CD14-positive monocyte (primary cell): ENCODE measurements around the gene CD81. TPM values are rescaled to one million over a fixed set of nuclear protein-coding genes. Genes with fewer than 3 reads are reported as not detected.

ENCODE experiments used
- DNase-seq, 3 donors: peaks; one replicate each; pipeline ENCODE4 v3.0.0-alpha.2; 2011 to 2022
- H2AFZ ChIP-seq: 2 replicates; pipeline ENCODE4 v1.6.0; 2012; ENCODE audit warnings: mild to moderate bottlenecking, low read depth, low read length, inconsistent platforms; ENCODE audit not compliant: insufficient read depth, poor library complexity, severe bottlenecking
- H3K27ac ChIP-seq, 2 donors: 1 replicate in 1 of 2; 2 replicates in 1 of 2; pipeline ENCODE4 v1.5.1; 2012 to 2013; ENCODE audit warnings: low read length in 2 of 2, control low read depth in 1 of 2, inconsistent platforms in 1 of 2, low read depth in 1 of 2, mild to moderate bottlenecking in 1 of 2
- H3K27me3 ChIP-seq, 2 donors: one replicate each; pipeline versions ENCODE4 v1.6.0 to v1.6.1; 2011 to 2013; ENCODE audit warnings: low read length in 2 of 2; ENCODE audit not compliant: control insufficient read depth in 2 of 2, insufficient read depth in 2 of 2
- H3K36me3 ChIP-seq, 2 donors: replicated peaks in 1 of 2; 1 replicate in 1 of 2; 2 replicates in 1 of 2; pipeline versions ENCODE4 v1.5.1 to v1.6.1; 2012 to 2013; ENCODE audit warnings: low read length in 2 of 2, control low read depth in 1 of 2, inconsistent platforms in 1 of 2, mild to moderate bottlenecking in 1 of 2; ENCODE audit not compliant: insufficient read depth in 2 of 2, control insufficient read depth in 1 of 2
- H3K4me1 ChIP-seq, 2 donors: 1 replicate in 1 of 2; 2 replicates in 1 of 2; pipeline versions ENCODE4 v1.5.1 to v1.6.1; 2012 to 2013; ENCODE audit warnings: low read length in 2 of 2, control low read depth in 1 of 2, inconsistent platforms in 1 of 2, mild to moderate bottlenecking in 1 of 2, moderate library complexity in 1 of 2; ENCODE audit not compliant: insufficient read depth in 2 of 2, control insufficient read depth in 1 of 2
- H3K4me2 ChIP-seq: replicated peaks from 2 replicates; pipeline ENCODE3; 2012; ENCODE audit warnings: low read length, moderate library complexity, mild to moderate bottlenecking; ENCODE audit not compliant: poor library complexity, severe bottlenecking; ENCODE audit errors: extremely low read depth
- H3K4me3 ChIP-seq, 3 experiments: fragments of 200-600 bp in 1 of 3; sonication (generic) in 1 of 3; replicated peaks in 1 of 3; 1 replicate in 2 of 3; 2 replicates in 1 of 3; pipeline ENCODE4 v1.5.1; 2011 to 2013; ENCODE audit warnings: low read length in 3 of 3, mild to moderate bottlenecking in 3 of 3, control low read depth in 2 of 3, low read depth in 2 of 3, inconsistent platforms in 1 of 3, moderate library complexity in 1 of 3
- H3K79me2 ChIP-seq: 2 replicates; pipeline ENCODE4 v1.6.0; 2012; ENCODE audit warnings: mild to moderate bottlenecking, control low read depth, inconsistent platforms, low read length, moderate library complexity; ENCODE audit not compliant: insufficient read depth
- H3K9ac ChIP-seq: 2 replicates; pipeline ENCODE4 v1.6.0; 2017; ENCODE audit warnings: low read length, mild to moderate bottlenecking; ENCODE audit not compliant: insufficient read depth, poor library complexity, severe bottlenecking
- H3K9me3 ChIP-seq, 2 donors: replicated peaks in 1 of 2; 1 replicate in 1 of 2; 2 replicates in 1 of 2; pipeline versions ENCODE4 v1.5.1 to v1.6.1; 2012 to 2013; ENCODE audit warnings: low read length in 2 of 2, control low read depth in 1 of 2; ENCODE audit not compliant: control insufficient read depth in 1 of 2, insufficient read depth in 1 of 2
- H4K20me1 ChIP-seq: 2 replicates; pipeline ENCODE4 v1.6.0; 2012; ENCODE audit warnings: mild to moderate bottlenecking, low read length, control low read depth, moderate library complexity; ENCODE audit not compliant: insufficient read depth
- H3K27ac Mint-ChIP-seq, 7 donors: one replicate each; pipeline ENCODE4 v1.8.0; 2020; ENCODE audit warnings: mild to moderate bottlenecking in 7 of 7, mixed read lengths in 7 of 7, moderate library complexity in 6 of 7, inconsistent platforms in 2 of 7
- H3K27me3 Mint-ChIP-seq, 3 donors: one replicate each; pipeline ENCODE4 v1.8.0; 2021 to 2022; ENCODE audit warnings: low read depth in 3 of 3, mild to moderate bottlenecking in 3 of 3, mixed read lengths in 3 of 3, moderate library complexity in 3 of 3, inconsistent platforms in 1 of 3
- H3K36me3 Mint-ChIP-seq, 2 donors: one replicate each; pipeline ENCODE4 v1.8.0; 2020; ENCODE audit warnings: mixed read lengths in 2 of 2, inconsistent platforms in 1 of 2, mild to moderate bottlenecking in 1 of 2
- H3K4me1 Mint-ChIP-seq: one replicate; pipeline ENCODE4 v1.8.0; 2020; ENCODE audit warnings: mild to moderate bottlenecking, mixed read lengths
- H3K4me3 Mint-ChIP-seq, 2 donors: one replicate each; pipeline ENCODE4 v1.8.0; 2020; ENCODE audit warnings: mild to moderate bottlenecking in 2 of 2, mixed read lengths in 2 of 2, moderate library complexity in 1 of 2
- H3K9me3 Mint-ChIP-seq, 7 donors: one replicate each; pipeline ENCODE4 v1.8.0; 2020 to 2022; ENCODE audit warnings: mixed read lengths in 7 of 7, mild to moderate bottlenecking in 6 of 7, moderate library complexity in 6 of 7, inconsistent platforms in 2 of 7
- CTCF ChIP-seq: fragments of 200-600 bp; IDR thresholded peaks from one replicate; pipeline ENCODE4 v1.8.0; 2022; ENCODE audit warnings: antibody characterized with exemption, mild to moderate bottlenecking
- WGBS: methylation state at CpG from one replicate; pipeline ENCODE4 v1.1.5; 2013; ENCODE audit warnings: missing lambda C conversion rate; ENCODE audit not compliant: insufficient coverage; 5-methylcytosine and 5-hydroxymethylcytosine counted together
- intact Hi-C, 2 donors: fragments of 100-400 bp; cut with micrococcal nuclease; formaldehyde crosslinking; loops; one replicate each; pipeline versions ENCODE4 v1.15.0 to v1.15.1; 2023
- polyA plus RNA-seq, 3 donors: library from polyadenylated mRNA; depleted of rRNA in 1 of 3; unstranded in 2 of 3; stranded (reverse) in 1 of 3; fragments of 300-500 nt in 2 of 3; fragments of >200 nt in 1 of 3; fragmentation: Illumina TruSeq in 2 of 3; gene quantifications; 1 replicate in 2 of 3; 2 replicates in 1 of 3; pipeline ENCODE4 v1.2.3, GENCODE V29; 2012 to 2021

The CD81 gene
- polyA plus RNA-seq, 3 donors, result 3.2 to 74.9 (median 12.3) TPM

GRCh38 chr11:2414616-2415015 lies 37.5 kb downstream of the CD81 start:
- Mint-ChIP-seq H3K4me3 (no peak overlapping the region), H3K27me3 (peaks cover 2 to 7% (median 5%) of the 10 kb centered on the region in 3 donors), H3K4me1 (no peaks in the 10 kb centered on the region), H3K27ac (no peak overlapping the region), H3K36me3 (no peaks in the 10 kb centered on the region), H3K9me3 (no peaks in the 10 kb centered on the region)
- H3K9me3 ChIP-seq, result no peaks in the 10 kb centered on the region
- H3K4me3 ChIP-seq, result no peak overlapping the region
- H3K4me2 ChIP-seq, result no peak overlapping the region
- intact Hi-C loops, result loop anchor here in 1 of 2 donors (10.0 kb wide), 1 partner anchor 60 kb away; no protein-coding TSS in a partner anchor
- H3K36me3 ChIP-seq, result no peaks in the 10 kb centered on the region
- WGBS, result 94% methylated on average over 35 of the region's 35 CpGs
- H3K9ac ChIP-seq, result no peak overlapping the region
- no peak for DNase-seq
- no peaks in the 10 kb centered on the region for H4K20me1 ChIP-seq
- no peaks in the 10 kb centered on the region for H3K79me2 ChIP-seq
- no peak for TF ChIP-seq CTCF
- no peak overlapping the region for H3K27ac ChIP-seq
- H3K4me1 ChIP-seq, result no peaks in the 10 kb centered on the region
- H2AFZ ChIP-seq, result no peak overlapping the region
- H3K27me3 ChIP-seq, result no peaks in the 10 kb centered on the region

- Histone ChIP-seq H3K27me3 (no peaks in the 10 kb centered on the region), H3K4me1 (peaks cover 0 to 2% of the 10 kb centered on the region in 2 donors), H4K20me1 (no peaks in the 10 kb centered on the region), H3K79me2 (no peaks in the 10 kb centered on the region), H2AFZ (no peak overlapping the region), H3K36me3 (no peaks in the 10 kb centered on the region), H3K9me3 (no peaks in the 10 kb centered on the region), H3K4me3 (no peak overlapping the region), H3K4me2 (no peak overlapping the region), H3K9ac (no peak overlapping the region), H3K27ac (no peak overlapping the region)
- TF ChIP-seq CTCF, result no peak
- H3K4me3 Mint-ChIP-seq, result no peak overlapping the region
- H3K4me1 Mint-ChIP-seq, result peaks cover 2% of the 10 kb centered on the region
- WGBS, result 98% methylated on average over 23 of the region's 28 CpGs
- H3K27ac Mint-ChIP-seq, result no peak overlapping the region
- no peaks in the 10 kb centered on the region for H3K36me3 Mint-ChIP-seq
- H3K9me3 Mint-ChIP-seq, result no peaks in the 10 kb centered on the region
- H3K27me3 Mint-ChIP-seq, result peaks cover 2 to 9% (median 5%) of the 10 kb centered on the region in 3 donors
- no peak for DNase-seq
- intact Hi-C loops, result loop anchor here in 1 of 2 donors (10.0 kb wide), 1 partner anchor 60 kb away; no protein-coding TSS in a partner anchor
Observed at GRCh38 chr11:2415171-2415570, 38.1 kb downstream of the CD81 start.
